Stimulated activated CD4-positive, alpha-beta T cell treated with anti-CD3 and anti-CD28 coated beads, TNF-alpha, amount 100 ng/mL, for 1 hour (primary cell): Measurements from ENCODE around the gene SPDYE4.

Experiments
- DNase-seq, 3 donors: peaks; one replicate each; pipeline ENCODE4 v3.0.0-alpha.2; 2020; ENCODE audit warnings: low read depth in 3 of 3, low spot score in 1 of 3

The SPDYE4 gene

DNA sequence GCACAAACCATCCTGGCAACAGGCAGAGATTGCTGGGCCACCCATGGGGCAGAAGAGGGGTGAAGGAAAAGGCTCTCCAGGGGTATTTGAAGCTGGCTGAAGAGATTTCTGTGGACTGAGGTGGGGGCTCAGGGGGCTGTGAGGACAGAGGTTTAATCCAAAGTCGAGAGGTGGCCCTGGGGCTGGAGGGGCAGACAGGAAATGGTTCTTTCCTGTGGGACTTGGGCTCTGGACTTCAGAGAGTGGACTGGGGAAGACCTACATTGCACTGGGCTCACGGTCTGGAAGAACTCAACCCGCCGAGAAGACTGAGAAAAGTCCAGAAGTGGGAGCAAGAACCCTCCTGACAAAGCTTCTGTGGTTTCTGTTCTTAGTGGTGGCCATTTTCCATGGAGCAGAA, 16.6 kb downstream of the SPDYE4 start:
- no peak for DNase-seq

GRCh38 chr17:8741366-8741765, 17.0 kb downstream of the SPDYE4 start:
- DNase-seq, result no peak

DNA sequence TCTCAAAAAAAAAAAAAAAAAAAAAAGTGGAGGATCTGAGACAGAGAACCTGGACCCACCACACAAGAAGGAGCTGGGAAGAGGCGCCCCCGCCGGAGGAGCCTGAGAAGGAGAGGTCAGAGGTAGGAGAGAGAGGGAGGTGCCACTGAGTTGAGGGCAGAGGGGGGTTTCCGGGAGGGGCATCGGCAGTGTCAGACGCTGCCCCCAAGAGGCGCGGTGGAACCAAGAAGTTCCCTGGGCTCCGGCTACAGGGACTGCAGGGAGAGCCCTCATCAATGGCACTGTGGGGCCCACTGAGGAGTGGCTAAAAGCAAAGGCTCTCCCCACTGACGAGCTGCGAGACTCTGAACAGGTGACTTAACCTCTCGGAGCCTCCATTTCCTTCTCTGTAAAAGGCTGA, 17.9 kb downstream of the SPDYE4 start:
- peak in 1 of 3 donors; percentile 18 for DNase-seq

DNA sequence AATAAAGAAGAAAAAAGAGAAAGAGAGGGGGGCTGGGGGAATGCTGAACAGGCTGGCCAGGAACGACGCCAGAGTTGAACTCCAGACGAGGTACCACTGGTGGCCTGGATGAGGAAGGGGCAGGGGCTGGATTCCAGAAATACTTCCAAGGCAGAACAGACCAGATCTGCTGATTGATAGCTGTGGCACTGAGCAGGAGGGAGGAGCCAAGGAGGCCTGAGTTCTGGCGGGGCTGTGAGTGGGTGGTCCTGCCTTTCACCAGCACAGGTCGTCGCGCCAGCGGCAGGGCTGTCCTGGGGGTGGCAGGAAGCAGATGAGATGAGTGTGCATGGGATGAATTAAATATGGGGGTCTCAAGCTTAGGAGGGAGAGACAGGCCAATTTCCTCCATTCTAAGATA, 19.2 kb downstream of the SPDYE4 start:
- no peak for DNase-seq

GRCh38 chr17:8736796-8737195, 21.6 kb downstream of the SPDYE4 start:
- no peak for DNase-seq

- no peak for DNase-seq
Measured at GRCh38 chr17:8736362-8736761, 22.0 kb downstream of the SPDYE4 start.

DNA sequence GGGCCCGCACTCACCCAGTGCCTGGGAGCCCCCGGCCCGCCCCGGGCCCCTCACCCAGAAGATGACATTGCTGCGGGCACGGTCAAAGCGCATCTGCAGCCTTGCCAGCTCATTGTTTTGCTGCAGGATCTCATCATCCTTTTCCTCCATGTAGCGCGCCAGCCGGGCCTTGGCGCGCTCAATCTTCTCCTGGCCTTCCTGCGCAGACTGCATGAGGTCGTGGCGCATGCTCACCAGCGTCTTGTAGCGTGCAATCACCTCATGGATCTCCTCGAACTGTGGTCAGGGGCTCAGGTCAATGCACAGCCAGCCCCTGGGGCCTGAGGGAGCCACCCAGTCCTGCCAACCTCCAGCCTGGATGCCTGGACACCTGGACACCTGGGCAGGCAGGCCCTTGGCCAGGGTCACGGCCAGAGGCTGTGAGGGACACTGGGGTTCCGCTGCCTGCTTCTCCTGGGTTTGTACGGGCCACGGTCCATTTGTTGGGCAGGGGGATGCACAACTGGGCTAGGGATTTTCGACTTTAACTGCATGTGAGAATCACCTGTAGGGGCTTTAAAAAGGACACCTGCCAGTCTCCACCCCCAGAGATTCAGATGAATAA, 22.9 kb downstream of the SPDYE4 start:
- DNase-seq, result no peak

GRCh38 chr17:8734876-8735275, 23.5 kb downstream of the SPDYE4 start:
- no peak for DNase-seq

GRCh38 chr17:8732406-8733085, 25.8 kb downstream of the SPDYE4 start:
- no peak for DNase-seq

DNA sequence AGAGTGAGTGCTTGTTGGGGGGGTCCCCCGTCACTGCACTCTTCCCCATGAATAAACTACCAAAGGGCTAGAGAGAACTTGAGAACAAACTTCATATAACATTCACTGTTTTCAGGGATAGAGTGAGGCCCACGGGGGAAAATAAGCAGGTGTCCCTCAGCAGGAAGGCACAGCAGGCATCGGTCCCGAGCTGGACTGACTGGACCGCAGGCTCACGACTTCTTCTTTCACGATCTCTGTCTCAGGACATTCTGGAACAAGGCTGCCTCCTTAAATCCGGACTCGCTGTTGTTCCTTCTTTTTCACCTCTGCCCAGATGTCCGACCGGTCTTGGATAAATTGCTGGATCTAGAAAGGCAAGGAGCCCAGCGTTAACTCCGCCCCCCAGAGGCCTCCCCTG, 28.5 kb downstream of the SPDYE4 start:
- DNase-seq, result no peak

DNA sequence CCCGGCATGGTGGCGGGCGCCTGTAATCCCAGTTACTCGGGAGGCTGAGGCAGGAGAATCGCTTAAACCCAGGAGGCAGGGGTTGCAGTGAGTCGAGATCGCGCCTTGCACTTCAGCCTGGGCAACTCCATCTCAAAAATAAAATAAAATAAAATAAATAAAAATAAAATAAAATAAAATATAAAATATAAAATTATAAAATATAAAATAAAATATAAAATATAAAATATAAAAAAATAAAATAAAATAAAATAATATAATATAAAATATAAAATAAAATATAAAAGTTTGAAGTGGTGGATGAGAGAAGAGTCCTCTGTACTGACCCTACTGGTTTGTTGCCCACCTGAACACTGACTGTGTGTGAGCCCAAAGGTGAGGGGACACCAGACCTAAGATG, 28.9 kb downstream of the SPDYE4 start:
- DNase-seq, result no peak

GRCh38 chr17:8728971-8729370, 29.4 kb downstream of the SPDYE4 start:
- no peak for DNase-seq

DNA sequence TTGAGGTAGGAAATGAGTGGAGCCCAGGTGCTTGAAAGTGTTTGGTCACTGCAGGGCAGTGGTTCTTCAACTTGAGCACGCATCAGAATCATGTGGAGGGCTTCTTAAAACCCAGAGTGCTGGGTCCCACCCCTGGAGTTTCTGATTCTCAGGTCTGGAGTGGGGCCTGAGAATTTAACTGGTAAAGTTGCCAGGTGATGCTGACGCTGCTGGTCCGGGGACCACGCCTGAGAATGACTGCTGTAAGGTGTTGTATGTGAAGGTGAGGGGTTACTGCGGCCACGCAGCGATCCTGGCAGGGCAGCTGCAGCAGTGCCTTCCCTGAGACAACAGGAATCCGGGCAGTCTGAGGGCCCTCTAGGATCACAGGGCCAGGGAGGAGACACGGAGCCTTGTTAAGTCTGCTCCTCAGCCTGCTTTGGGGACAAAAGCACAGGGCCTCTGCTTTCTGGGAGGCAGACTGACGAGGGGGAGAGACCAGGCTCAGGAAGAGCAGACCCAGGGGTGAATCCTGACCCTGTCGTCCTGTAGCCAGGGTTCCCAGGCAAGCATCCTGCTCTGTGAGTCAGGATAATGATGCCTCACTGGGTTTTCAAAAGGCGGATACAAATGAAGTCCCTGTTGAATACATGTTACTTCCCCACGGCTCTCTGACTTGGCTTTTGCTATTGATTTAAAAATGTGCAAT, 30.0 kb downstream of the SPDYE4 start:
- no peak for DNase-seq

- DNase-seq, result no peak
Measured at GRCh38 chr17:8726941-8727555, 31.3 kb downstream of the SPDYE4 start.

DNA sequence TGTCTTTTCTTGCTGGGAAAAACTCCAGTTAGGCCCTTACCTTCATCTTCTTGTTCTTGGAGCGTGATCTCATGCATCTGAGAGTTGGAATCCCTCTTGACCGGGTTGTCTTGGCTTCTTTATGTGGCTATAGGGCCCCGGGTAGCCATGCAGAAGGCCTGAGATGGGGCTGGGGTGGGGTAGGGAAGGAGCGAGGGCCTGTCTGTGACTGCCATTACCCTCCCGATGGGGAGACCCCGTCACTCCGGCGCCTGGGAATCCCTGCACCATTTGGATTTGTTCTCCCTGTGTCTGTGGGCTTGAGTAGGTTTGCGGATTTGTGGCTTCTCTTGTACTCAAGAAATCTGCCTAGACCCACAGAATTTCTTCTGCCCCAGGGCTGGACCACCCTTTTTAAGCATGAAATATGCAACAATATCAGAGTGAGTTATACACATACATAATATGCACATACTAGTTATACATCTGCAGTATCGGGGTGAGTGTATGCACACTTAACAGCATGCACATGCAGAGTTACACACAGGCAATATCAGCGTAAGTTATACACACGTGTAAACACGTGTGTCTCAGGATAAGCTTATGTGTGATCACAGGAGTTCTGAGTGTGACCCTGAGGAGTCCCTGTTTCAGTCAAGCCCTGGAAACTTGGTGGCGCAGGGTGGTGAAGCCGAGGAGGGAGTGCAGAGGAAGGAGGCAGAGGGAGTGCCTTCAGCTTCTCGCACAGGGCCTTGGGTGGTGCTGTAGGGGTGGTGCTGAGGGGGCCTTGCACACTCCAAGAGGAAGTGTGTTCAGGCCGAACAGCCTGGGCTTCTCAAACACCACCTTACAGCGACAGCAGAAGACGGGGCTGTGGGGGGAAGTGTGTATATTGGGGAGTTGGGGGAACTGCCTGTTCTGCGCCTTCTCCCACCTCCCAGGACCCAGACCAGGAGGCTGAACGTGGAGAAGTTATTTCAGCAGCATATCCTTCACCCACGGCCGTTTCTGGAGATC, 32.2 kb downstream of the SPDYE4 start:
- DNase-seq, result no peak

DNA sequence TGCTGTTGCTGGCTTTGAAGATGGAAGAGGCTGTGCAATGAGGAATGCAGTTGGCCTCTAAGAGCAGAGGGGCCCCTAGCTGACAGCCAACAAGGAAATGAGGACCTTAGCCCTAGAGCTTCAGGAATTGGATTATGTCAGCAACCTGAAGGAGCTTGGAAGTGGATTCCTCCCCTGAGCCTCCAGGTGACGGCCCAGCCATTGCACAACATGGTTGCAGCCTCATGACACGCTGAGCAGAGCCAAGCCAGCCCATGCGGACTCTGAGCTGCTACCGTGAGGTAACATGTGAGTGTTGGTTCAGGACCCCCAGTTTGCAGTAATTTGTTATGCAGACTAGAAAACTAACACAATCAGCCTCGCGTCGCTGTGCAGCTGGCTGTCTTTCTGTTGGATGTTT, 33.9 kb downstream of the SPDYE4 start:
- DNase-seq, result no peak

GRCh38 chr17:8720596-8720995, 37.8 kb downstream of the SPDYE4 start:
- no peak for DNase-seq

GRCh38 chr17:8719291-8720246, 38.8 kb downstream of the SPDYE4 start:
- DNase-seq, result no peak

DNA sequence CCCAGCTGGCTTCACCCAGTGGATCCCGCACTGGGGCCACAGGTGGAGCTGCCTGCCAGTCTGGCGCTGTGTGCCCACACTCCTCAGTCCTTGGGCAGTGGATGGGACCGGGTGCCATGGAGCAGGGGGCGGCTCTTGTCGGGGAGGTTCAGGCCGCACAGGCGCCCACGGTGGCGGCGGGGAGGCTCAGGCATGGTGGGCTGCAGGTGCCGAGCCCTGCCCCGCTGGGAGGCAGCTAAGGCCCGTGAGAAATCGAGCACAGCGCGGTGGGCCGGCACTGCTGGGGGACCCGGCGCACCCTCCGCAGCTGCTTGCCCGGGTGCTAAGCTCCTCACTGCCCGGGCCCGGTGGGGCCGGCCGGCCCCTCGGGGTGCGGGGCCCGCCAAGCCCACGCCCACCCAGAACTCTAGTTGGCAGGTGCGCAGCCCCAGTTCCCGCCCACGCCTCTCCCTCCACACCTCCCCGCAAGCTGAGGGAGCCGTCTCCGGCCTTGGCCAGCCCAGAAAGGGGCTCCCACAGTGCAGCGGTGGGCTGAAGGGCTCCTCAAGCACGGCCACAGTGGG, 40.3 kb downstream of the SPDYE4 start:
- no peak for DNase-seq
